HL-60/S4 treated with phorbol 12-myristate 13-acetate at 8.2 ng/mL for 4 days and 3 days (cell line): ENCODE results near the gene HOXC12.

Source experiments
- in situ Hi-C: fragments of 300-500 bp; cut with MboI; formaldehyde crosslinking; loops from 2 replicates; pipeline ENCODE4 v1.15.0; 2022; ENCODE audit warnings: low sequenced_read_pairs

Gene HOXC12

GRCh38 chr12:53971129-53971528, 16.4 kb downstream of the HOXC12 start:
- in situ Hi-C loops = no loop called here

- in situ Hi-C loops = no loop called here
These were observed 17.0 kb downstream of the HOXC12 start for GRCh38 chr12:53971686-53972085.

- in situ Hi-C loops = no loop called here
These were observed 17.5 kb downstream of the HOXC12 start for GRCh38 chr12:53972152-53972702.

GRCh38 chr12:53972722-53973235, 18.1 kb downstream of the HOXC12 start, which contains the start of gene HOXC11:
TSS of gene HOXC11 (plus strand) at chr12:53973126. CDS start at chr12:53973242, 116 bp downstream.
- in situ Hi-C loops = no loop called here

GRCh38 chr12:53973236-53974042, 18.7 kb downstream of the HOXC12 start:
- in situ Hi-C loops = no loop called here

GRCh38 chr12:53974084-53975063, 19.7 kb downstream of the HOXC12 start, which contains the start of gene HOTAIR:
TSS of gene HOTAIR (minus strand) at chr12:53974954.
- in situ Hi-C loops = loop anchor here (25.0 kb wide), 1 partner anchor 388 kb away; the partner anchor contains the start of gene GPR84

GRCh38 chr12:53975064-53975471, 20.4 kb downstream of the HOXC12 start:
- in situ Hi-C loops = loop anchor here (25.0 kb wide), 1 partner anchor 387 kb away; the partner anchor contains the start of gene GPR84

- in situ Hi-C loops = loop anchor here (25.0 kb wide), 1 partner anchor 387 kb away; the partner anchor contains the start of gene GPR84
These were observed 20.9 kb downstream of the HOXC12 start for GRCh38 chr12:53975479-53976152.

GRCh38 chr12:53976172-53976822, 21.6 kb downstream of the HOXC12 start:
- in situ Hi-C loops = loop anchor here (25.0 kb wide), 1 partner anchor 386 kb away; the partner anchor contains the start of gene GPR84

- in situ Hi-C loops = loop anchor here (25.0 kb wide), 1 partner anchor 385 kb away; the partner anchor contains the start of gene GPR84
These were observed 22.3 kb downstream of the HOXC12 start for GRCh38 chr12:53976823-53977595.

- in situ Hi-C loops = loop anchor here (25.0 kb wide), 1 partner anchor 384 kb away; the partner anchor contains the start of gene GPR84
These were observed 23.1 kb downstream of the HOXC12 start for GRCh38 chr12:53977596-53978445.

- in situ Hi-C loops = loop anchor here (25.0 kb wide), 1 partner anchor 384 kb away; the partner anchor contains the start of gene GPR84
These were observed 24.0 kb downstream of the HOXC12 start for GRCh38 chr12:53978477-53979356.

- in situ Hi-C loops = loop anchor here (25.0 kb wide), 1 partner anchor 382 kb away; the partner anchor contains the start of gene GPR84
These were observed 25.6 kb downstream of the HOXC12 start for GRCh38 chr12:53980104-53980801.

GRCh38 chr12:53980802-53981496, 26.2 kb downstream of the HOXC12 start:
- in situ Hi-C loops = loop anchor here (25.0 kb wide), 1 partner anchor 381 kb away; the partner anchor contains the start of gene GPR84
